ENCODE measurements around the gene CACNG8. TPM values are rescaled to one million over a fixed set of nuclear protein-coding genes. Genes with fewer than 3 reads are reported as not detected.

Gene CACNG8
- total RNA-seq, 1 experiment from 2014 or later = not detected

DNA sequence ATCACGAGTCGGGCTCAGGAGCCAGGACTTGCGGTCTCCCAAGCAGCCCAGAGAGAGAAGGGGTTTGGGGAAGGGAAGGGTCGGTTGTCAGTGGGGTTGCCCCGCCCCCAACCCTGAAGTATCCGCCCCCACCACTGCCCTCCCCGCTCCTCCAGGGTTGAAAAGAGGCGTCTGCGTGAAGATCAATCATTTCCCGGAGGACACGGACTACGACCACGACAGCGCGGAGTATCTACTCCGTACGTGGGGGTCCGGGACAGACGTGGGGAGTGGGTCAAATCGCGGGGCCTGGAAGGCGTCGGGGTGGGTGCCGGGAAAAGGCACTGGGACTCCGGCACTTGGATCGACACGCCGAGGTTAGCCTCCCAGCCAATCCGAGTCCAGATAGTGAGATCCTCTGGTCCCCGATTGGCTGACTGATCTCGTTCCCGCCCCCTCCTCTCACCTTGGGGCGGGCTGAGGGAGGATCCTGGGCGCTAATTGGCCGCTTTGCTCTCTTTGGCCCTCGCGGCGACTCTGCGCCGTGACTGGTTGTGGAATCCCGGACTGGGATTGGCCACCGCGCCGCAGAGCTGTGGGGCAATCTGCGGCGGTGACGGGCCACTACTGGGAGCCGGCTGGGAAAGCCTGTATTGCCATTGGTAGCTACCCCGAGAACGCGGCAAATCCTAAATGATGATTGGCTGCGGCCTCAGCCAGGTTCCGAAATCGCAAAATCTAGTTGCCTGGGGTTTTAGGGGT lies 15.4 kb downstream of the CACNG8 start:
- peak overlapping the region; percentile 9; the same call in 1 of the 2 replicates for H3K4me3 ChIP-seq
- H3K9me3 ChIP-seq (replicated peaks) = peaks cover 7% of the 10 kb centered on the region
- H3K4me1 ChIP-seq (replicated peaks) = peaks cover 24% of the 10 kb centered on the region
- DNase-seq (ENCODE audit: low read depth in 1 of 2, low spot score in 2 of 2) = peak in 1 of 2 experiments; percentile 57
- peaks cover 32% of the 10 kb centered on the region for H3K27me3 ChIP-seq (replicated peaks)
- H3K36me3 ChIP-seq = no peaks in the 10 kb centered on the region
- no peak overlapping the region for H3K27ac ChIP-seq

DNA sequence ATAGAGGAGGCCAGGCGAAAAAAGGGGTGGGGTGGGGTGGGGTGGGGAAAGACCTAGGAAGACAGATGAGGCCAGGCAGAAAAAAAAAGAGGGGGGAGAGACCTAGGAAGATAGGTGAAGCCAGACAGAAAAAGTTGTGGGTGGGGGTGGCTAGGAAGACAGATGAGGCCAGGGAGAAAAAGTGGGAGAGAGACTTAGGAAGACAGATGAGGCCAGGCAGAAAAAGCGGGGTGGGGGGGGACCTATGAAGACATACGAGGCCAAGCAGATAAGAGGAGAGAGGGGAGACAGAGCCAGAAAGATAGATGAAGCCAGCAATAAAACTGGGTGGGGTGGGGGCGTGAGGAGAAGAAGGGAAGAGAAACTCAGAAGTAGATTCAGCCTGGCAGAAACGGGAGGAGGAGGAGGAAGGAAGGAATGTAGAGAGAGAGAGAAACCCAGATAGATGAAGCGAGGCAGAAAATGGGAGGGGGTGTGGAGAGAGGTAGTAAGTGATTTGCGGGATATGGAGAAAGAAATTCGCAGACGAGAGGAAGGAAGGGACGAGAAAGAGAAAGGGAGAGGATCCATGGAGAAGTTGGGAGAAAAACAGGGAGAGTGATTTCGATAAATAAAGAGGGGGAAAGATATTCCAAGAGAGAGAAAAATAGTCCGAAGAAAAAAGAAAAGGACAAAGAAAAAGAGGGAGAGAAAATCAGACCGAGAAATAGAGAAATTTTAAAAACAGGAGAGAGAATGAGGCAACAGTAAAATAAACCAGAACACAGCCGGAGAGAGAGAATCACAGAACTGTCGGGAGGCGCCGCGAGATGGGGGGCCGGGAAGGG lies 16.5 kb downstream of the CACNG8 start:
- Histone ChIP-seq H3K4me3 (peak overlapping the region; percentile 37), H3K4me1 (replicated peaks) (peaks cover 24% of the 10 kb centered on the region), H3K27me3 (replicated peaks) (peaks cover 36% of the 10 kb centered on the region), H3K9me3 (replicated peaks) (peaks cover 7% of the 10 kb centered on the region), H3K27ac (no peak overlapping the region), H3K36me3 (no peaks in the 10 kb centered on the region)
- DNase-seq (ENCODE audit: low read depth in 1 of 2, low spot score in 2 of 2) = no peak

DNA sequence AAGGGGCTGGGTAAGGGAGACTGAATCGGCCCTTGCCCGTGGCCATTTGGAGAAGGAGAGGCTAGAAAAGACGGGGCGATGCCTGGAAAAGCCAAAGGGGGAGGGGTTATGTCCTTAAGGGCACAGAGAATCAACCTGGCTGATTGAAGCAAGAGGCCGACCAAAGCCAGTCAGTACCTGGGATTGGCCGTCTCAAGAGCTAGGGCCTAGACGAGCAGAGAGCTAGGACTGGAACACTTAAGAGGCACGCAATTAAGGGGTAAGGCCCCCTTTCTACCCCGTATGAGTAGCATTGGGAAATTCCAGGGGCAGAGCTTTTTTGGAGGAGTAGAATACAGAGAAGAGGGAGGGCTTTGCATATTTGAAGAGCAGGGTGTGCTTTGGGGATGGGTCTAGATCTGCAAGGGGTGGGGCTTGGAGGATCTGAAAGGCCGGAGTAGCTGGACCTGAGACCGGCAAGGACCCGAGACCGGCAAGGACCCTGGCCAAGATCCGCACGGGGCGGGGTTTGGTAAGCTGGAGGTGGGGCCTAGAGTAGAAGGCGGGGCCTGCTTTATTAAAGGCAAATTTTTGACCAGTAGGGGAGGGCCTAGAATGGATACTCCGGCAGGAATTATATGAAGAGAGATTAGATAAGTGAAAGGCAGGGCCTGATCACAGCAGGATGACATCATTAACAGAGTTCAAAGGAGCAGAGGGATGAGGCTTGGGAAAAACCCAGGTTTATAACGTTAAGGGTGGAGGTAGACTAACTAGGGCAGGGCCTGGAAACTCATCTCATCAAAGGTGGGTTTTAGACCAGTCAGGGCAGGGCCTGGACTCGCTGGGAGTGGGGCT lies 18.0 kb downstream of the CACNG8 start:
- H3K27me3 ChIP-seq (replicated peaks) = peaks cover 31% of the 10 kb centered on the region
- H3K27ac ChIP-seq = no peak overlapping the region
- no peaks in the 10 kb centered on the region for H3K36me3 ChIP-seq
- no peak for DNase-seq (ENCODE audit: low read depth in 1 of 2, low spot score in 2 of 2)
- peak overlapping the region; percentile 37 for H3K4me3 ChIP-seq
- peaks cover 7% of the 10 kb centered on the region for H3K9me3 ChIP-seq (replicated peaks)
- H3K4me1 ChIP-seq (replicated peaks) = peaks cover 24% of the 10 kb centered on the region

GRCh38 chr19:53981376-53981951 lies 18.7 kb downstream of the CACNG8 start:
- H3K4me3 ChIP-seq = no peak overlapping the region
- DNase-seq (ENCODE audit: low read depth in 1 of 2, low spot score in 2 of 2) = no peak
- no peaks in the 10 kb centered on the region for H3K36me3 ChIP-seq
- peaks cover 7% of the 10 kb centered on the region for H3K9me3 ChIP-seq (replicated peaks)
- peaks cover 24% of the 10 kb centered on the region for H3K4me1 ChIP-seq (replicated peaks)
- H3K27ac ChIP-seq = no peak overlapping the region
- H3K27me3 ChIP-seq (replicated peaks) = peaks cover 31% of the 10 kb centered on the region

- H3K36me3 ChIP-seq = no peaks in the 10 kb centered on the region
- H3K9me3 ChIP-seq (replicated peaks) = peaks cover 7% of the 10 kb centered on the region
- DNase-seq (ENCODE audit: low read depth in 1 of 2, low spot score in 2 of 2) = no peak
- H3K27me3 ChIP-seq (replicated peaks) = peaks cover 31% of the 10 kb centered on the region
- H3K4me3 ChIP-seq = peak overlapping the region; percentile 33
- H3K4me1 ChIP-seq (replicated peaks) = peaks cover 24% of the 10 kb centered on the region
- no peak overlapping the region for H3K27ac ChIP-seq
Observed at GRCh38 chr19:53982001-53982451, 19.3 kb downstream of the CACNG8 start.

DNA sequence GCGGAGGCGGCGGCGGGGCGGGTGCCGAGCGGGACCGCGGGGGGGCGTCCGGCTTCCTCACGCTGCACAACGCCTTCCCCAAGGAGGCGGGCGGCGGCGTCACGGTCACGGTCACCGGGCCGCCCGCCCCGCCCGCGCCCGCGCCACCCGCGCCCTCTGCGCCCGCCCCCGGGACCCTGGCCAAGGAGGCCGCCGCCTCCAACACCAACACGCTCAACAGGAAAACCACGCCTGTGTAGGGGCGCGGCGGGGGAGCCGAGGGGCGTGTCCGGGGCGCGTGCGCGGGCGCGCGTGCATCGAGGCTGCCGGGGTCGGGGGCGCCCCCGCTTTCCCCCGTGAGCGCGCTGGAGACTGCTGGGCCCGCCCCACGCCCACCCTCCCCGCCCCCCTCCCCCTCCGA lies 19.9 kb downstream of the CACNG8 start:
- peaks cover 24% of the 10 kb centered on the region for H3K4me1 ChIP-seq (replicated peaks)
- DNase-seq (ENCODE audit: low read depth in 1 of 2, low spot score in 2 of 2) = no peak
- H3K27ac ChIP-seq = no peak overlapping the region
- peak overlapping the region; percentile 33 for H3K4me3 ChIP-seq
- H3K36me3 ChIP-seq = no peaks in the 10 kb centered on the region
- peaks cover 7% of the 10 kb centered on the region for H3K9me3 ChIP-seq (replicated peaks)
- peaks cover 31% of the 10 kb centered on the region for H3K27me3 ChIP-seq (replicated peaks)

DNA sequence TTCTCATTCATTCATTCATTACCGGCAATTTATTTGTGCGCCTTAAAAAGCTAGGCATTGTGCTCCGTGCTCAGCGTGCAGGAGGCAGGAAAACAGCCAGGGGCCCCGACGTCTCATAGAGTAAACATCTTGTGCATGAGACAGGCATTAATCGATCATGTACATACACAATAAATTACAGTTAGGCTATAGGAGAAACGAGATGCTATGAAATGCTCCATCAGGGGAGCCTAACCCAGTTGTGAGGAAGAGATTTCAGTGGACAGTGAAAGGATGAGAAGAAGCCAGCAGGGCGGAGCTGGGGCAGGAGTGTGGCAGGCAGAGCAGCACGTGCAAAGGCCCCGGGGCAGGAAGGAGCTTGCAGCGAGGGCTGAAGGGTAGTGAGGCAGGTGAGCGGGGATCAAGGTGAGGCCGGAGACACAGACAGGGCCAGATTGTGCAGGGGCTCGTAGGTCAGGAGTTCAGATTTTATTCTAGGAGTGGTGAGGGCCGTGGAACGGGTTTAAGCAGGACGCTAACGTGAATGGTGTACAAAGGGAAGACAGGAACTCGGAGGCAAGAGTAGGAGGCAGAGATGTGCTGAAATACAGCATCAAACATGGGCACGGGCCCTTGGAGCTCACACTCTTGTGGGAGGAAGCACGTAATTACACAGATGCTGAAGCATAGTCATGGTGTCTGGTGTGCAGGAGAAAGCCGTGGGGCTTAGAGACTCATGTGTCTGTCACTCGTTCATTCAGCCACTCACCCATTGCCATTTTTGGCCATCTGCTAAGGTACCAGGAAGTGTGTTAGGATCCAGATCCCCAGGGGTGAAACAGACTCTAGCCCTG lies 20.9 kb downstream of the CACNG8 start:
- peaks cover 3% of the 10 kb centered on the region; the same call in 1 of the 2 replicates for H3K9me3 ChIP-seq (replicated peaks)
- DNase-seq (ENCODE audit: low read depth in 1 of 2, low spot score in 2 of 2) = no peak
- peaks cover 19% of the 10 kb centered on the region for H3K4me1 ChIP-seq (replicated peaks)
- no peaks in the 10 kb centered on the region for H3K36me3 ChIP-seq
- peaks cover 25% of the 10 kb centered on the region for H3K27me3 ChIP-seq (replicated peaks)
- H3K27ac ChIP-seq = no peak overlapping the region
- H3K4me3 ChIP-seq = no peak overlapping the region

- H3K4me3 ChIP-seq = no peak overlapping the region
Observed at GRCh38 chr19:53985863-53986262, 23.1 kb downstream of the CACNG8 start.

GRCh38 chr19:53988981-53989380 lies 26.2 kb downstream of the CACNG8 start:
- Histone ChIP-seq H3K4me1 (replicated peaks) (0 out of 2 replicates have a peak, but pooled peaks cover 5% of the 10 kb centered on the region), H3K36me3 (no peaks in the 10 kb centered on the region), H3K27me3 (replicated peaks) (peaks cover 24% of the 10 kb centered on the region; the same call in 1 of the 2 replicates), H3K9me3 (replicated peaks) (no peaks in the 10 kb centered on the region), H3K4me3 (no peak overlapping the region), H3K27ac (no peak overlapping the region)
- DNase-seq (ENCODE audit: low read depth in 1 of 2, low spot score in 2 of 2) = no peak

More at GRCh38 chr19:53985863-53986262, 23.1 kb downstream of the CACNG8 start:
- H3K9me3 ChIP-seq (replicated peaks) = no peaks in the 10 kb centered on the region
- DNase-seq (ENCODE audit: low read depth in 1 of 2, low spot score in 2 of 2) = no peak
- H3K4me1 ChIP-seq (replicated peaks) = peaks cover 4% of the 10 kb centered on the region
- no peak overlapping the region for H3K27ac ChIP-seq
- H3K36me3 ChIP-seq = no peaks in the 10 kb centered on the region
- H3K27me3 ChIP-seq (replicated peaks) = peaks cover 19% of the 10 kb centered on the region

DNA sequence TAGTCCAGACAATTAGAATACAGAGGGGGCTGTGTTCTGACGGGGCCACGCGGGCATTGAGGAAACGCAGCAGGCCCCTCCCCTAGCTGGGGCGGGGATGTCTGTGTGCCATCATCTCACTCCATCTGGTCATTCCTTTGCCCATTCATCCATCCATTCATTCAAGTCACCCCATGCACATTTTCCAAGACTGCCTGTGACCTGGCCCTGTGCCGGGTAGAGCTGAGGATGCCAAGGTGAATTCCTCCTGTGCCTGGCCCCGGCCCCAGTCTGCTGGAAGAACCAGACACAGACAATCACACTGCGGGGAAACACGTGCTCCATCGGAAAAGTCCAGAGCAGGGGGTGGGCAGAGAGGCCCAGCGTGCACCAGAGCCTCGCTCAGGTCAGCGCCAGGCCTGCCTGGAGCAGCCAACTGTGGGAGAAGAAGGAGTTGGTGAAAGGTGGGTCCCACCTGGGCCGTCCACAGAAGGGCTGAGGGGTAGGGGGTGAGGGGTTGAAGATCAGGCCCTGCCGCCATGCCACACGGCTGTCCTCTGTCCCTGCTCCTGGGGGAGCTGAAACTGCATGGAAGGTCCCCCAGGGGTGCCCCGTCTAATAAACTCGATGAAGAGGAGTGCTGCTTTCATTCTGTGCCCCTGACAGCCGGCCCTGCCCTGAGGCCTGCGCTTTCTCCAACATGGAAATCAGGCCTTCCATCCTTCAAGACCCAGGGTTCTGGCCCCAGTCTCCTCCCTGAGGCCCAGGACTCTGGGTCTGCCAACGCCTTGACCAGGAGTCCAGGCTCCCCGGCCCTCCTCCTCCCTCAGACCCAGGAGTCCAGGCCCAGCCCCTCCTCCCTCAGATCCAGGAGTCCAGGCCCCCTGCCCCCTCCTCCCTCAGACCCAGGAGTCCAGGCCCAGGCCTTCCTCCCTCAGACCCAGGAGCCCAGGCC lies 27.1 kb downstream of the CACNG8 start:
- no peaks in the 10 kb centered on the region for H3K36me3 ChIP-seq
- DNase-seq (ENCODE audit: low read depth in 1 of 2, low spot score in 2 of 2) = no peak
- no peak overlapping the region for H3K27ac ChIP-seq
- H3K4me1 ChIP-seq (replicated peaks) = 0 out of 2 replicates have a peak, but pooled peaks cover 5% of the 10 kb centered on the region
- H3K27me3 ChIP-seq (replicated peaks) = peaks cover 31% of the 10 kb centered on the region
- no peak overlapping the region for H3K4me3 ChIP-seq
- no peaks in the 10 kb centered on the region for H3K9me3 ChIP-seq (replicated peaks)

DNA sequence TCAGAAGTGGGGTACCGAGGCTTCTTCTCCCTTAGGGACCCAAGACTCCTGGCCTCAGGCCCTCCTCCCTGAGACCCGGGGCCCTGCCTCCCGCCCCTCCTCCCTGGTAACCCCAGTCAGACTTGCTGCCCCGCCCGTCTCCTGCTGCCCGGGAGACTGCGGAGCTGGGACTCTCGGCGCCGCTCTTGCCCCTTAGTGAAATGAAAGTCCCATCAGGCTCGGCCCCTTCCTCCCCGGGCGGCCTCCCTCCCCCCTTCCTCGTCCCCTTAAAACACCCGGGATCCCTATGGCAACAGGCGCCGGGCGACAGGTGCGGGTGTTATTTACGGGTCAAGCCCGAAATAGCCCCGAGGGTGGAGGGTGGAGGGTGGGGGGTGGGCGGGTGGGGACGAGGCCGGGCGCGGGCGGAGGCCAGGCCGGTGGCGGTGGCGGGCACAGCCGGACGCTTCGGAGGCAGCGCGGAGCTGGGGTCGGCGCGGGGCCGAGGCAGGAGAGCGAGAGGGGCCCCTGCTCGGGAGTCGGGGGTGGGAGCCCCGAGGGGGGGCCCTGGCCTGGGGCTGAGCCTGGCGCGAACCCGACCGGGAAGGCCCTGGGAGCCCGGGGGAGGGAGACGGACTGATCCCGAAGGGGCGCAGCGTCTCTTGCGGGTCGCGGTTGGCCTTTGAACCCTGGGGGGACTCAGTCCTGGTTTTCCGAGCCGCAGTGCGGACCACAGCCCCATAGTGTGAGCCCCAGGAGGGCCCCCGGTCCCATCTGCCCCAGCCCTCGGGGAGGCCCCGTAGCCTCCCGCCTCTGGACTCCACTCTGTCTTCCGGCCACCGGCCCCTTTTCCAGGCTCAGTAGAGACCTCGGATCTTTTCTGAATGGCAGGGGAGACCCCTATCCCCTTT lies 28.7 kb downstream of the CACNG8 start, which contains the start of gene CACNG6:
TSS of gene CACNG6 (plus strand) at position 414 of the 890 bp plus-strand sequence. CDS start 1,241 bp downstream, outside the sequence.
- peaks cover 43% of the 10 kb centered on the region for H3K27me3 ChIP-seq (replicated peaks)
- H3K36me3 ChIP-seq = no peaks in the 10 kb centered on the region
- H3K4me3 ChIP-seq = peak within 1 kb of the TSS; percentile 25; the same call in 1 of the 2 replicates
- H3K4me1 ChIP-seq (replicated peaks) = 0 out of 2 replicates have a peak, but pooled peaks cover 5% of the 10 kb centered on the region
- H3K27ac ChIP-seq = no peak within 1 kb of the TSS
- no peak for DNase-seq (ENCODE audit: low read depth in 1 of 2, low spot score in 2 of 2)
- H3K9me3 ChIP-seq (replicated peaks) = no peaks in the 10 kb centered on the region

All from SJSA1 (cell line).